Omental fat pad (tissue), 4 donors: ENCODE results near the gene LIN37. TPM values are rescaled to one million over a fixed set of nuclear protein-coding genes. Genes with fewer than 3 reads are reported as not detected.
A peak's percentile ranks its signal among the peaks of the same experiment; 100 is the strongest.

Source experiments
- ATAC-seq: fragments of 150-250 bp; one replicate; pipeline ENCODE4 v1.9.1; 2016; ENCODE audit warnings: mild to moderate bottlenecking, moderate library complexity; ENCODE audit not compliant: low FRiP score
- DNase-seq: peaks from one replicate; pipeline ENCODE4 v3.0.0-alpha.2; 2019; ENCODE audit warnings: low spot score
- CTCF ChIP-seq, 3 donors: fragments of 450-650 bp; IDR thresholded peaks; one replicate each; pipeline ENCODE4 v1.5.1; 2016 to 2017; ENCODE audit warnings: antibody characterized with exemption in 3 of 3, mild to moderate bottlenecking in 3 of 3, moderate library complexity in 2 of 3
- total RNA-seq, 4 donors: library from RNA; depleted of rRNA; stranded (reverse); fragments of >200 nt; gene quantifications; one replicate each; pipeline ENCODE4 v1.1.0, GENCODE V29; 2016

LIN37 gene
- total RNA-seq, 4 donors from 2014 or later: 11.3 to 18.3 (median 15.6) TPM

GRCh38 chr19:35716801-35717664 is 31.3 kb upstream of the LIN37 start:
- DNase-seq: peak; percentile 75
- peak in 1 of 3 donors; percentile 51 for TF ChIP-seq CTCF (IDR thresholded peaks at IDR 0.05)
- peak; percentile 92 for ATAC-seq

- TF ChIP-seq CTCF (IDR thresholded peaks at IDR 0.05): no peak
- no peak for DNase-seq
- ATAC-seq: peak; percentile 74
These were observed 30.6 kb upstream of the LIN37 start, which contains the start of gene KMT2B for GRCh38 chr19:35717665-35718344. Gene KMT2B, plus strand, starts transcription at chr19:35718003. Its CDS starts 16 bp downstream, at chr19:35718019.

GRCh38 chr19:35718345-35719041 is 29.9 kb upstream of the LIN37 start:
- ATAC-seq (no peak), DNase-seq (no peak)
- TF ChIP-seq CTCF (IDR thresholded peaks at IDR 0.05): no peak

GRCh38 chr19:35719402-35720162 is 28.8 kb upstream of the LIN37 start:
- no peak for TF ChIP-seq CTCF (IDR thresholded peaks at IDR 0.05)
- no peak for ATAC-seq
- no peak for DNase-seq

GRCh38 chr19:35720163-35720524 is 28.2 kb upstream of the LIN37 start:
- no peak for ATAC-seq
- no peak for DNase-seq

More at GRCh38 chr19:35720163-35720524, 28.2 kb upstream of the LIN37 start:
- no peak for TF ChIP-seq CTCF (IDR thresholded peaks at IDR 0.05)
